ENCODE measurements around the gene ELOVL1. TPM values are rescaled to one million over a fixed set of nuclear protein-coding genes. Genes with fewer than 3 reads are reported as not detected.

ELOVL1 gene
- total and polyA plus RNA-seq, 2 experiments from 2014 or later = 16.7 to 23.3 TPM

- ATAC-seq (peak; percentile 48), DNase-seq (ENCODE audit: low spot score) (peak; percentile 63)
- H3K4me3 Mint-ChIP-seq = peak overlapping the region; percentile 82
- Histone ChIP-seq H3K4me3 (peak overlapping the region; percentile 90), H3K36me3 (ENCODE audit: insufficient read depth) (peaks cover 7% of the 10 kb centered on the region; the same call in 1 of the 2 replicates), H3K79me2 (replicated peaks; ENCODE audit: insufficient read depth) (peaks cover 8% of the 10 kb centered on the region), H3F3A (replicated peaks; ENCODE audit: low read depth) (peaks cover 23% of the 10 kb centered on the region), H3K27ac (ENCODE audit: low read depth) (peak overlapping the region; percentile 48; the same call in 1 of the 2 replicates), H3K27me3 (ENCODE audit: insufficient read depth) (no peaks in the 10 kb centered on the region), H4K20me1 (replicated peaks; ENCODE audit: insufficient read depth) (peaks cover 11% of the 10 kb centered on the region), H3K4me2 (peak overlapping the region; percentile 94), H2AFZ (0 out of 2 replicates have a peak overlapping the region, but pooled peaks have one; percentile 56), H3K4me1 (ENCODE audit: insufficient read depth) (peaks cover 19% of the 10 kb centered on the region), H3K9me2 (ENCODE audit: insufficient read depth) (no peaks in the 10 kb centered on the region)
- H3K36me3 Mint-ChIP-seq (ENCODE audit: low read depth) = peaks cover 25% of the 10 kb centered on the region
- peaks cover 6% of the 10 kb centered on the region for H3K27me3 Mint-ChIP-seq (ENCODE audit: insufficient read depth, low read depth, poor library complexity)
- H3K27ac Mint-ChIP-seq = no peak overlapping the region
- H3K9me3 Mint-ChIP-seq = no peaks in the 10 kb centered on the region; the same call in 2 of the 3 replicates
- peaks cover 21% of the 10 kb centered on the region for H3K4me1 Mint-ChIP-seq
- TF ChIP-seq ZNF462 (CRISPR knock-in tag; IDR thresholded peaks at IDR 0.05) (no peak), EZH2phosphoT487 (IDR thresholded peaks at IDR 0.05; ENCODE audit: unreplicated experiment) (no peak), ZNF114 (CRISPR knock-in tag; IDR thresholded peaks at IDR 0.05) (no peak), EZH2 (IDR thresholded peaks at IDR 0.05; ENCODE audit: low read depth, unreplicated experiment) (no peak), ZNF331 (CRISPR knock-in tag; IDR thresholded peaks at IDR 0.05; ENCODE audit: low read depth) (no peak), CTCF (conservative IDR thresholded peaks at IDR 0.05; ENCODE audit: low read depth in 2 of 2) (no peak), POLR2AphosphoS5 (IDR thresholded peaks at IDR 0.05; ENCODE audit: low read depth) (no peak), NANOG (IDR thresholded peaks at IDR 0.05; ENCODE audit: borderline replicate concordance) (no peak), STAT1 (IDR thresholded peaks at IDR 0.05; ENCODE audit: unreplicated experiment) (no peak), JUNB (IDR thresholded peaks at IDR 0.05; ENCODE audit: unreplicated experiment) (no peak), REST (IDR thresholded peaks at IDR 0.05; ENCODE audit: unreplicated experiment) (no peak), ETS1 (IDR thresholded peaks at IDR 0.05) (no peak), CREB1 (CRISPR knock-in tag; IDR thresholded peaks at IDR 0.05; ENCODE audit: low read depth) (no peak)
These were observed 546 bp downstream of the ELOVL1 start for GRCh38 chr1:43367026-43367903.

Measured in GM23338 (cell line).